Measurements from ENCODE around the gene IP6K3.

IP6K3 gene

DNA sequence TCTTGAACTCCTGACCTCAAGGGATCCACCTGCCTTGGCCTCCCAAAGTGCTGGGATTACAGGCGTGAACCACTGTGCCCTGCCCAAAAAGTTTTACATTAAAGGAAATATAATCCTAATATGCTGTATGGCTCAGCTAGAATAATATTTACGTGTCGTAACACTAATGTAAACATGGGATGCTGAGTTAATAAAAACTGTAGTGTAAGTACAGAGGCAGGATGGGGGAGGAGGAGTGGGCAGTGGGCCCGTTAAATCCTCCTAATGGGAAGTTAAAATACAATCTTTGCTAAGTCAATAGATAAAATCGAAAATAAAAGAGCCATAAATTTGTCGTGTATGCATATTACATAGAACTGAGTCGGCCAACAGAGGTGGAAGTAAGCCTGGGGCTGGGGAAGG, 12.1 kb upstream of the IP6K3 start:
- DNase-seq, result no peak

DNA sequence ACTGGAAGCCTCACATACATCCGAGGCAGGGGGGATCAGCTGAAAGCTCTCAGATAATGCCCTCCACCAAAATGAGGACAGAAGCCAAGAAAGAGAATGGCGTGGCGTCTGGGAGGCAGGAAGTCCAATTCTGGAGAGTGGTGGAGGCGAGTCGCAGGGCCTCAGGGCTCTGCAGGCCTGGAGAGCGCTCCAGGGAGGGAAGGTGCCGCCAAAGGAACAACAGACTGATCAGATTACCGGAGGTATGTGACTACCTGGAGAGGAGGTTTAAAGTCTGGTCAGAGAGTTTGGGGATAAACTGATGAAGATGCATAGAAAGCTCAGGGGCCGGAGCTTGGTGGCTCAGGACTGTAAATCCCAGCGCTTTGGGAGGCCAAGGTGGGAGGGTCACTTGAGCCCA, 11.2 kb upstream of the IP6K3 start:
- DNase-seq, result no peak

- DNase-seq, result no peak
Observed at GRCh38 chr6:33757113-33757512, 10.4 kb upstream of the IP6K3 start.

GRCh38 chr6:33756211-33756954, 9.7 kb upstream of the IP6K3 start:
- no peak for DNase-seq

GRCh38 chr6:33755070-33755869, 8.6 kb upstream of the IP6K3 start:
- no peak for DNase-seq

DNA sequence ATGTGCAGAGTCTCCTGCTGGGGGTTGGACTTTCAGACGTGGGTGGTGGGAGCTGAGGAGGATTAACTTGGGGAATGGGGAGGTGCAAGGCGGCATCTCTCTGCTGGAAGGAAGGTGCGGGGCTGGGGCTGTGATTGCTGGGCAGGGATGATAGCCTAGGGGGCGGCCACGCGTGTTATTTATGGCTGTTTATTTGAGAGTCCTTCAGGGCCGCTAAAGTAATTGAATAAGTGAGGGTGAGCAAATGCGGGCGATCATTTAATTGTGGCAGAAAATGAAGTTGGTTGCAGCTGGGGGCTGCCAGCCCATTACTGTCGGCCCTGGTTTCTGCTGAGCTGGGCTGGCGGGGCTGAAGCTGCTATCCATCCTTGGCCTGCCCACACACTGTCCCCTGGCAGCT, 7.5 kb upstream of the IP6K3 start:
- DNase-seq, result no peak

DNA sequence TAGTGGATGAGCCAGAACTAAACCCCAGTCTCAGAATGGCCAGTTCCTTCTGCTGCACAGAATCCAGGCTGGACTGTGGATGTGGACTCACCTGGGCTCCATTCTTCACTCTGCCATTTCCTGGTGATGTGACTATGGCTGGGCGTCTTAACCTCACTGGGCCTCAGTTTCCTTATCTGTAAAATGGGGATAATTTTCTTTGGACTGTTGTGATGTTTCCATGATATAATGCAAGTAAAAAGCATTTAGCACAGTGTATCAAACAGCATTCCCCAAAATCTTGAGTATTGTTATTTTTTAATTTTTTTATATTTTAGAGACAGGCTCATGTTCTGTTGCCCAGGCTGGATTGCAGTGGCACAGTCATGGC, 5.9 kb upstream of the IP6K3 start:
- DNase-seq, result no peak

GRCh38 chr6:33751771-33752645, 5.3 kb upstream of the IP6K3 start:
- no peak for DNase-seq

DNA sequence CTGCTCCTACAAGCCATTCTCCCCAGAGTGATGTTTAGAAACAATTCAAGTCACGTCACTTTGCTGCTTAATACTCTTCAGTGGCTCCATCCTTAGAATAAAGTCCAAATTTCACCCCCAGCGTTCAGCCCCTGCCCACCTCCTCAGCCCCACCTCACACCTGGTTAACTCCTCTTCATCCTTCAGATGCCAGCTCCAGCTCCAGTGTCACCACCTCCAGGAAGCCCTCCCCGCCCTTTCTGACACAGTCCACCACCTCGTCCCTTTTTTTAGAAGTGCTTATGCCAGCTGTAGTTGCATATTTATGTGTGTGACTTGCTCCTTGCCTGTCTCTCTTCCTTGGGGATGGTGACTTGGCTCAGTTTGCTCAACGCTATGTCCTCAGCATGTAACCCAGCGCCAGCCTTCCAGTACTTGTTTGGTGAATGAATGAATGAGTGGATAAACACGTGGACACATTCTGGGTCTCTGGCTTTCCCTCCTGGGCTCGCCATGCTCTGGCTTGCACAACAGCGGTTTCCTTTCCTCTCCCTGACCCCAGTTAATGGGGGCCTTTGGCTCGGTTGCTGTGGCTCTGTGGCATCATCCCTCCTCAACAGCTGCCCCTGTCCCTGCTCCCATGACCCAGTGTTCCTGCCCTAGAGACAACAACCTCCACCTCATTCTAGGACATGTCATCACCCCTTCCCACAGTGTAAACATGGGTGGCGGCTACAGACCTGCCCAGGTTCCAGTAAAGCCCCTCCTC, 3.7 kb upstream of the IP6K3 start:
- no peak for DNase-seq

DNA sequence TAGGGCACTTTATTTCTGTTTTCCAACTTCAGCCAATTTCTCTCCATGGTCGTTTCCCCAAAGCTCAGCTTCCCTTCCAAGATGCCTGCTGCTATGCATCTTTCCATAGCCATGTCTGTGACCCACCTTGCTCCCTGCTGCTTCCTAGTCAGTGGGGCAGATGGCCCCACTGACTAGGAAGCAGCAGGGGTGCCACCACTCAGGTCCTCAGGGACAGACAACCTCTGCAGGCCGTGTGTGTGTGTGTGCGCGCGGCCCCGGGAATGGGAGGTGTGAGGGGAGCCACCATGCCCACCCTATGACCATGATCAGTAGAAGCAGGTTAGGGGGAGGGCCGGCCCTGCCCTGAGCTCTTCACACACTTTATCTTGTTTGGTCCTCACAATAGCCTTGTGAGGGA, 2.7 kb upstream of the IP6K3 start:
- no peak for DNase-seq

DNA sequence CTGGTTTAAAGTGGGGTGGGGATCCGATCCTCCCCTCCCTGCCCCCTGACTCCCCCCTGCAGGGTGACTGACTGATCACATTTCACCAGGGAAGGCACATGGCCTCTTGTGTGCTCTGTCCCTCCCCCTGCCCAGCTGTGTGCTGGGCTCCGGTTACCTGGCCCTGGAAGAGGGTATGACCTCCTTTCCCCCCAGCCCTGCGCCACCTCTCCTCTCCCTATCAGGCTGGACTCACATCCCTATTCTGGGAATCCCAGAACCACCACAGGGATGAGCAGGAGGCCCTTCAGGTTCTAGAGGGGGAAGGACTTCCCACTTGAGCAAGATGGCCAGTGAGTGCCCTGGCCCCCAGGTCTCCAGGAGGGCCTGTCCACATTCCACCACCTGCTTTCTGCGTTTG, 2.1 kb upstream of the IP6K3 start:
- no peak for DNase-seq

DNA sequence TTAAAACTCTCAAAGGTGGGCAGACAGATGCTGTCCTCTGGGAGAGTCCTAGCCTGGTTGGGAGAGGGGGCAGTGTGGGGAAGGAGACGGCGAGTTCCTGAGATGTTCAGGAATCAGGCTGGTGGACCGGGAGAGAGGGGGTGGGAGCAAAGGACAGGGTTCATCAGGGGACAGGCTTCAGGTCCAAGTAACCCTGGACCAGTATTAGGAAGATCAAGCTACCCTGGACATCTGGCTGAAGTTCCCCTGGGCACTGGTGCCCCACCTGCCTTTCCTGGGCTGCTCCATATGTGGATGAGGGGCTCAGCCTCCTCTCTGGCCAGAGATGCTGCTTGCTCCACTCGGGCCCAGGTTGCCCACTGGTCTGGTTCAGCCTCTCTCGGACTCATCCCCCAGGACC, 1.1 kb upstream of the IP6K3 start:
- no peak for DNase-seq

- no peak for DNase-seq
Observed at GRCh38 chr6:33746036-33746600, 587 bp downstream of the IP6K3 start.

DNA sequence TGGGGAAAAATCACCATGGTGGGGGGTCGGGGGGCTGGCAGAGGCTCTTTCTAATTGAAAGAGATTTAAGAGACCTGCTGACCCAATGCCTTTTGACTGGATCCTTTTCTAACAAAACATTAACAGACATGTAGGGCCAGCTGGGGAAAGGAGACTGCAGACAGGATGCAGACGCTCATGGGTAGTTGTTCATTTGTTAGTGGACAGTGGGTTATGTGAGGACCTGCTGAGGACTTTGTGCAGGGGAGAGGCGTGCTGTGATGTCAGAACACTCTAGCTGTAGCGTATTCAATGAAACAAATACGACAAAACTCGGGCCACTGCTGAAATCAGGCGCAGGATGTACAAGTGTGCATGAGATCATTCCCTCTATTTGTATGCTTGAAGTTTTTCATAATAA, 1.2 kb downstream of the IP6K3 start:
- DNase-seq, result no peak

- DNase-seq, result no peak
Observed at GRCh38 chr6:33744895-33745546, 1.7 kb downstream of the IP6K3 start.

DNA sequence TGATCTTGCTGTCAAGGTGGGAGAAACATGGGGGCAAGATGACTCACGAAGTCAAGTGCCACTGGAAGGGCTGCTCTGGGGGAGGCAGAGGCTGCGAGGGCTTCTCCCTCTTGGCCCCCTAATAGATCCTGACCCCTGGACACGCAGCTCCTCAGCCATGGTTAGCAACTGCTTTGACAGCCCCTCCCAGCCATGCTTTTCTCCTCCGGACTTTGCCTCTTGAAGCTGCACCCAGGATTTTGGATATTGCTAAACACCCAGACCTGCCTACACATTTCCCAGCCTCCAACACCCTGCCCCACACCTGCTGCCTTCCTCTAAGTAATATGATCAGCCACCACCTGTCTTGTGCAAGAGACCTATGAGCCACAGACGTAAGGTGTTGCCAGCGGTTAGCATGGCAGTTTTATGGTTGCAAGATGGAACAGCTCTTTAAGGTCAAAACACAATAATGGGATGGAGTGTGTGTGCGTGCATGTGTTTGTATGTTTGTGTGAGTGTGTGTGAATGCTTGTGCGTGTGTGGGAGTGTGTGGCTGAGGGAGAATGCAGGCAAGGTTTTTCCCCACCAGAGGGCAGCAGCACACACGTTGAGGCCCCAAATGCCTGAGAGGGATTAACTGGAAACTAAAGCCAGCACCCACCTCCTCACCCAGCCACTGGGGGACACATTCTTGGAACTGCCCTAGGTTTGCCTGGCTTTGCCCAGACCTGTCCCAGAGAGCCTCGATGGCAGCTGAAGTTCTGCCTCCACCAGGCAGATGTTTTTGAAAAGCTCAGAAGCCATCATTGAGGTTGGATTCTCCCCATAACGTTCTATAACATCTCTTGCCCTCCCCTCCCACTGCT, 2.5 kb downstream of the IP6K3 start:
- DNase-seq, result peak; percentile 84

DNA sequence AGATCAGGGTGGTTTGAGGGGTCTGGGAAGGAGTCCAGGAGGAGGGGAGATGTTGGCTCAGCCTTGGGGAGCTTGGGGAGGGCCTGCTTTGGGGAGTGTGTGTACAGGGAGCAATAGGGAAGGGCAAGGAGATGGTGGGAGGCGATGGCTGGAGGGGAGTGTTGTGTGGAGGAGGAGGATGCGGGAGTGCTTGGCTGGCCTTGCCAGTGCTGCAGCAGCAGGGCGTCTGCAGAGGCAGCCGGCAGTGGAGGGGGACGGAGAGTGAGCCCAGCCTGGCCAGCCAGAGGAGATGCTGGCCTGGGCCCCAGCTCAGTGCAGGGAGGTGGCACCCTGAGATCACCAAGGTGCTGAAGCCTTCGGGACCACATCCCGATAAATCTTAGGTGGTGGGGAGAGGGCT, 3.9 kb downstream of the IP6K3 start:
- DNase-seq, result no peak

- DNase-seq, result no peak
Observed at GRCh38 chr6:33742092-33742491, 4.6 kb downstream of the IP6K3 start.

- DNase-seq, result no peak
Observed at GRCh38 chr6:33740794-33741193, 5.9 kb downstream of the IP6K3 start.

- DNase-seq, result no peak
Observed at GRCh38 chr6:33740204-33740608, 6.5 kb downstream of the IP6K3 start.

- no peak for DNase-seq
Observed at GRCh38 chr6:33739571-33739970, 7.1 kb downstream of the IP6K3 start.

Data from activated T-cell treated with anti-CD3 and anti-CD28 coated beads, Interleukin-2, amount 50 U/mL, for 48 hours (primary cell).